DOHH2 (cell line): ENCODE measurements around the gene ZNG1A.
"Not testable (repeated sequence)": the region's sequence is repeated elsewhere in the genome, so short reads cannot be mapped to it uniquely, and the experiment has no call there.

Experiments used
- EZH2phosphoT487 ChIP-seq: fragments of 200-600 bp; sonication (generic); IDR thresholded peaks from 2 replicates; pipeline ENCODE4 v1.6.1; 2017; ENCODE audit warnings: borderline replicate concordance, mild to moderate bottlenecking, antibody characterized with exemption, low read length, moderate library complexity, mixed read lengths
- TF ChIP-seq, protein P1 (sequence below): fragments of 200-600 bp; sonication (generic); IDR thresholded peaks from one replicate; pipeline ENCODE4 v1.5.1; 2014; ENCODE audit warnings: antibody characterized with exemption, mild to moderate bottlenecking, low read depth, low read length; ENCODE audit not compliant: poor library complexity, severe bottlenecking

DNA sequence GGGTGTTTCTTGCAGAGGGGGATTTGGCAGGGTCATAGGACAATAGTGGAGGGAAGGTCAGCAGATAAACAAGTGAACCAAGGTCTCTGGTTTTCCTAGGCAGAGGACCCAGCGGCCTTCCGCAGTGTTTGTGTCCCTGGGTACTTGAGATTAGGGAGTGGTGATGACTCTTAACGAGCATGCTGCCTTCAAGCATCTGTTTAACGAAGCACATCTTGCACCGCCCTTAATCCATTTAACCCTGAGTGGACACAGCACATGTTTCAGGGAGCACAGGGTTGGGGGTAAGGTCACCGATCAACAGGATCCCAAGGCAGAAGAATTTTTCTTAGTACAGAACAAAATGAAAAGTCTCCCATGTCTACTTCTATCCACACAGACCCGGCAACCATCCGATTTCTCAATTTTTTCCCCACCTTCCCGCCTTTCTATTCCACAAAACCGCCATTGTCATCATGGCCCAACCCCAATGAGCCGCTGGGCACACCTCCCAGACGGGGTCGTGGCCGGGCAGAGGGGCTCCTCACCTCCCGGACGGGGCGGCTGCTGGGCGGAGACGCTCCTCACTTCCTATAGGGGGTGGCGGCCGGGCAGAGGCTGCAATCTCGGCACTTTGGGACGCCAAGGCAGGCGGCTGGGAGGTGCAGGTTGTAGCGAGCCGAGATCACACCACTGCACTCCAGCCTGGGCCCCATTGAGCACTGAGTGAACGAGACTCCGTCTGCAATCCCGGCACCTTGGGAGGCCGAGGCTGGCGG lies 95.7 kb downstream of the ZNG1A start:
- TF ChIP-seq, protein P1, sequence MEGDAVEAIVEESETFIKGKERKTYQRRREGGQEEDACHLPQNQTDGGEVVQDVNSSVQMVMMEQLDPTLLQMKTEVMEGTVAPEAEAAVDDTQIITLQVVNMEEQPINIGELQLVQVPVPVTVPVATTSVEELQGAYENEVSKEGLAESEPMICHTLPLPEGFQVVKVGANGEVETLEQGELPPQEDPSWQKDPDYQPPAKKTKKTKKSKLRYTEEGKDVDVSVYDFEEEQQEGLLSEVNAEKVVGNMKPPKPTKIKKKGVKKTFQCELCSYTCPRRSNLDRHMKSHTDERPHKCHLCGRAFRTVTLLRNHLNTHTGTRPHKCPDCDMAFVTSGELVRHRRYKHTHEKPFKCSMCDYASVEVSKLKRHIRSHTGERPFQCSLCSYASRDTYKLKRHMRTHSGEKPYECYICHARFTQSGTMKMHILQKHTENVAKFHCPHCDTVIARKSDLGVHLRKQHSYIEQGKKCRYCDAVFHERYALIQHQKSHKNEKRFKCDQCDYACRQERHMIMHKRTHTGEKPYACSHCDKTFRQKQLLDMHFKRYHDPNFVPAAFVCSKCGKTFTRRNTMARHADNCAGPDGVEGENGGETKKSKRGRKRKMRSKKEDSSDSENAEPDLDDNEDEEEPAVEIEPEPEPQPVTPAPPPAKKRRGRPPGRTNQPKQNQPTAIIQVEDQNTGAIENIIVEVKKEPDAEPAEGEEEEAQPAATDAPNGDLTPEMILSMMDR = not testable (repeated sequence)
- TF ChIP-seq EZH2phosphoT487 = not testable (repeated sequence)
